ENCODE results near the gene SUPT3H. TPM values are rescaled to one million over a fixed set of nuclear protein-coding genes. Genes with fewer than 3 reads are reported as not detected.

SUPT3H gene
- total and polyA plus RNA-seq, 2 of the 8 experiments (the other 6 are each of a cell fraction or from before 2014, with no cell fraction given), result 18.8 to 23.0 TPM

GRCh38 chr6:44955145-44955544 lies 422.6 kb downstream of the SUPT3H start:
- H3K18ac ChIP-seq (ENCODE audit: extremely low read depth, low read length), result no peak overlapping the region
- FAIRE-seq, result no peak
- H3K36me3 ChIP-seq (ENCODE audit: control insufficient read depth in 2 of 4, insufficient read depth in 4 of 4, low read length in 3 of 4), result no peaks in the 10 kb centered on the region; a peak in 1 of 8 replicates
- H2BK120ac ChIP-seq (replicated peaks; ENCODE audit: low read depth, low read length), result no peak overlapping the region
- no peak overlapping the region for H4K5ac ChIP-seq (ENCODE audit: insufficient read length, low read depth, low read length)
- H3K23me2 ChIP-seq (ENCODE audit: low read depth, low read length), result no peaks in the 10 kb centered on the region
- DNase-seq (ENCODE audit: low read depth in 1 of 2, low spot score in 2 of 2), result no peak
- CTCF ChIA-PET (ENCODE audit: partially characterized antibody), result interaction anchor here (0.6 to 1.0 kb wide), 2 partner anchors 9 to 478 kb away, joined by 3 read pairs; no protein-coding TSS in a partner anchor
- no peak overlapping the region for H3K27ac ChIP-seq (ENCODE audit: low read depth, low read length)
- POLR2A ChIA-PET (ENCODE audit: partially characterized antibody), result no interaction called here
- H3K4me1 ChIP-seq (replicated peaks in 1 of 4; ENCODE audit: control insufficient read depth in 3 of 4, insufficient read depth in 4 of 4, low read length in 3 of 4), result no peaks in the 10 kb centered on the region
- H3K79me2 ChIP-seq (ENCODE audit: control insufficient read depth in 1 of 2, insufficient read depth in 2 of 2, low read length in 2 of 2), result no peaks in the 10 kb centered on the region
- H4K91ac ChIP-seq (replicated peaks; ENCODE audit: insufficient read length, low read length), result no peak overlapping the region
- H3K4ac ChIP-seq (replicated peaks; ENCODE audit: insufficient read length, low read depth, low read length), result no peak overlapping the region
- no peak overlapping the region for H2BK5ac ChIP-seq (ENCODE audit: low read depth, low read length)
- H3K4me3 ChIP-seq (ENCODE audit: extremely low read depth in 1 of 4, insufficient read depth in 2 of 4, low read depth in 3 of 4, low read length in 4 of 4), result no peak overlapping the region
- no peak overlapping the region for H3K4me2 ChIP-seq (ENCODE audit: insufficient read depth in 1 of 2, low read depth in 2 of 2, low read length in 2 of 2)
- no peak overlapping the region for H3K56ac ChIP-seq (replicated peaks; ENCODE audit: insufficient read length, low read depth, low read length)
- H2AFZ ChIP-seq (ENCODE audit: low read length), result no peak overlapping the region
- H3K79me1 ChIP-seq (ENCODE audit: low read depth, low read length), result no peaks in the 10 kb centered on the region
- no peak overlapping the region for H2AK5ac ChIP-seq (ENCODE audit: low read depth, low read length)
- no peaks in the 10 kb centered on the region for H3K27me3 ChIP-seq (replicated peaks in 1 of 4; ENCODE audit: control insufficient read depth in 3 of 4, extremely low read depth in 1 of 4, insufficient read depth in 3 of 4, low read length in 3 of 4)
- WGBS, 2 experiments (ENCODE audit: extremely low coverage in 1 of 2, insufficient coverage in 1 of 2, insufficient read length in 1 of 2, insufficient replicate concordance in 2 of 2, low coverage in 1 of 2, low lambda C conversion rate in 2 of 2, missing lambda C conversion rate in 1 of 2), result 94% methylated on average over 11 of the region's 11 CpGs; no CpG with 5 or more reads in 1 of the 2 experiments
- H2BK15ac ChIP-seq (ENCODE audit: low read length), result no peak overlapping the region
- no peaks in the 10 kb centered on the region for H4K20me1 ChIP-seq (replicated peaks in 1 of 2; ENCODE audit: control insufficient read depth in 1 of 2, insufficient read depth in 2 of 2, low read length in 2 of 2)
- H4K8ac ChIP-seq (ENCODE audit: extremely low read depth, insufficient read depth, low read length), result 0 out of 2 replicates have a peak overlapping the region, but pooled peaks have one; percentile 74
- no peak overlapping the region for H2BK12ac ChIP-seq (ENCODE audit: low read depth, low read length)
- H2BK20ac ChIP-seq (ENCODE audit: low read length), result no peak overlapping the region
- H3K9ac ChIP-seq (replicated peaks in 1 of 4; ENCODE audit: extremely low read depth in 1 of 4, low read depth in 3 of 4, low read length in 3 of 4), result no peak overlapping the region
- no peak overlapping the region for H3K23ac ChIP-seq (ENCODE audit: insufficient read length)
- H3K9me3 ChIP-seq (ENCODE audit: insufficient read depth in 2 of 2, low read depth in 1 of 2, low read length in 1 of 2), result no peaks in the 10 kb centered on the region
- no peak overlapping the region for H3K14ac ChIP-seq (ENCODE audit: insufficient read length)
- TF ChIP-seq SP4 (IDR thresholded peaks at IDR 0.05; ENCODE audit: low read length), result no peak
- TF ChIP-seq RBBP5 (IDR thresholded peaks at IDR 0.05; ENCODE audit: borderline replicate concordance, low read depth, low read length), result no peak
- TF ChIP-seq HDAC6 (IDR thresholded peaks at IDR 0.05; ENCODE audit: low read depth, low read length), result no peak
- no peak for TF ChIP-seq CTBP2 (IDR thresholded peaks at IDR 0.05; ENCODE audit: borderline replicate concordance, insufficient read depth, insufficient read length, low read length)
- TF ChIP-seq SAP30 (IDR thresholded peaks at IDR 0.05; ENCODE audit: insufficient read depth, insufficient replicate concordance, low read length), result no peak
- TF ChIP-seq CREB1 (IDR thresholded peaks at IDR 0.05), result no peak
